Activated CD4-positive, alpha-beta T cell treated with anti-CD3 and anti-CD28 coated beads for 1 hour (primary cell): ENCODE measurements around the gene SLCO1A2.
"Not testable (repeated sequence)": the region's sequence is repeated elsewhere in the genome, so short reads cannot be mapped to it uniquely, and the experiment has no call there.

Experiments used
- DNase-seq: peaks from one replicate; pipeline ENCODE4 v3.0.0-alpha.2; 2020

SLCO1A2 gene, protein sequence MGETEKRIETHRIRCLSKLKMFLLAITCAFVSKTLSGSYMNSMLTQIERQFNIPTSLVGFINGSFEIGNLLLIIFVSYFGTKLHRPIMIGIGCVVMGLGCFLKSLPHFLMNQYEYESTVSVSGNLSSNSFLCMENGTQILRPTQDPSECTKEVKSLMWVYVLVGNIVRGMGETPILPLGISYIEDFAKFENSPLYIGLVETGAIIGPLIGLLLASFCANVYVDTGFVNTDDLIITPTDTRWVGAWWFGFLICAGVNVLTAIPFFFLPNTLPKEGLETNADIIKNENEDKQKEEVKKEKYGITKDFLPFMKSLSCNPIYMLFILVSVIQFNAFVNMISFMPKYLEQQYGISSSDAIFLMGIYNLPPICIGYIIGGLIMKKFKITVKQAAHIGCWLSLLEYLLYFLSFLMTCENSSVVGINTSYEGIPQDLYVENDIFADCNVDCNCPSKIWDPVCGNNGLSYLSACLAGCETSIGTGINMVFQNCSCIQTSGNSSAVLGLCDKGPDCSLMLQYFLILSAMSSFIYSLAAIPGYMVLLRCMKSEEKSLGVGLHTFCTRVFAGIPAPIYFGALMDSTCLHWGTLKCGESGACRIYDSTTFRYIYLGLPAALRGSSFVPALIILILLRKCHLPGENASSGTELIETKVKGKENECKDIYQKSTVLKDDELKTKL

DNA sequence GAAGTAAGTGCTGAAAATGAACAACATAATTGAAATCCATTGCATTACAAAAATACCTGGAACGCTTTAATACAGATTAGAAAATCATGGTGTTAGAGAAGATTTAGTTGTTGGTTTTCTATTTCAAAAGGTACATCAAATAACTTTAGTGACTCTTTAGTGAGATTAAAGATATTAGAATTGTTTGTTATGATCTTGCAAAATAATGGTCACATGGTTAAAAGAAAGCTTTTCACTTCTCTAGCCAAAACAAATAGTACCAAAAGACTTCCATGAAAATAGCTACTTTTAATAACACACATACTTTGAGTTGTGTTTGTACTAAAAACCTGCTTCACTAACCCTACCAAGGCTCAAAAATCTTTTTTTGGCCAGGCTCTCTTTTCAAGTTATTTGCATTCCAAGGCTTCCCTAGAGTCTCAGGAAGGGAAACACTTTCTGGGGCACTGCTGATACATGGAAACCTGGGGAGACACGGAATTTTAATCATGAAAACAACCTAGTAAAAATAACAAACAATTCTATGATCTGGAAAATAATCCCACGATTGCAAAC, at the start of gene SLCO1A2:
Gene SLCO1A2, minus strand, starts transcription at position 147 of the 555 bp plus-strand sequence. CDS start 270 bp downstream, outside the sequence.
- DNase-seq, result no peak

DNA sequence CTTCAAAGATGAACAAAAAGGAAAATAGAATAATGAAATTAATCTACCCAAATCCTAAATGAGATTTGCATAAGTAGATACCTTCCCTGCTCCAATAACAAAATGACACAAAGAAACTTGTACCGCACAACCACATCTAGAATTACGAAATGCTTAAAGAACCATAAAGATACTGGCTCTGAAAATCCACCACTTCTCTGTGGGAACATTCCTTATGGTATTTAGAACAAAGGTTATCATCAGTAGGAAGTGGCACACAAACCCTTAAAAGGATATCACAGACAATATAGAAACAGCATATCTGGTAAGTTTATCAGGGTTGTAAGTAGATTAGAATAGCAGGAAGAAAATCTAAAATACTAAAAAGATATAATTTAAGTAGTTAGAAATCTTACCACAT, 49.5 kb upstream of the SLCO1A2 start:
- no peak for DNase-seq

DNA sequence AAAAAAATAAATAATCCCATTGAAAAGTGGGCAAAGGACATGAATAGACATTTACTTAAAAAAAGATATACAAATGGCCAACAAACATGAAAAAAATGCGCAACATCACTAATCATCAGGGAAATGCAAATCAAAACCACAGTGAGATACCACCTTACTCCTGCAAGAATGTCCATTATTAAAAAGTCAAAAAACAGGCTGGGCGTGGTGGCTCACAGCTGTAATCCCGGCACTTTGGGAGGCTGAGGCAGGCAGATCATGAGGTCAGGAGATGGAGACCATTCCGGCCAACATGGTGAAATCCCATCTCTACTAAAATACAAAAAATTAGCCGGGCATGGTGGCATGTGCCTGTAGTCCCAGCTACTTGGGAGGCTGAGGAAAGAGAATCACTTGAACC, 46.6 kb upstream of the SLCO1A2 start:
- DNase-seq, result not testable (repeated sequence)

DNA sequence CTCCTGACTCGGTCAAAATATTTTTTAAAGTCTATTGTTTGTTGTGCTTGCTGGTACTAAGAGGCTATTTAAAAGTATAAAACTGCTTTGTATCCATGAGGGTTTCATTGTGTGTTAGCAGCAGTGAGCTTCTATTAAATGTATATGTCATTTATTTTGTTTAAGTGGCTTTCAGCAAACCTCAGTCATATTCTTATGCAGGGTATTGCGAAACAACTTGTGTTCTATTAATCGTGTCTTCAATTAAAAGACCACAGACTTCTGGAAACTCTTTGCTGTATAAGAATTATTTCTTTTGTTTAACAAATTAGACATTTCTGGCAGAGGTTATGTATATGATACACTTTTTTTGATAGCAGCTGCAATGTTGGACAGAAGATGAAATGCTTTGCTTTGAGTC, 44.5 kb upstream of the SLCO1A2 start:
- no peak for DNase-seq

DNA sequence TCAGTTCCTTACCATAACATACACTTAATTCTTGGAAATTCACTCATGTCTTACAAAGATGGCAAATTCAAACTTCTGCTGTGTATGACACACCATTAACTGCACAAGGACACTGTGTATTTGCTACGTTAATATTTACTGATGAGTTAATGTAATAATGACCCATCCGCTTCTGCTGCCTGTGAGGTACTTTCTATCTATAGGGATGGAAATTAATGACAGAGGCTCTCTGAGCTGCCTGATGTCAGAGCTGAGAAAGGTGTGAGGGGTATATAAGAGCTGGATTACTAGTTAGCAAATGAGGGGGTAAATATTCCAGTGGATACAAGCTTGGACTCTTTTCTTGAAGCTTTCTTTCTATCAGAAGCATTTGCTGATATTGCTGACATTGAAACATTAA, 37.9 kb upstream of the SLCO1A2 start, which contains the start of gene IAPP:
Gene IAPP, plus strand, starts transcription at position 301 of the 400 bp plus-strand sequence. CDS start 450 bp downstream, outside the sequence.
- DNase-seq, result no peak

DNA sequence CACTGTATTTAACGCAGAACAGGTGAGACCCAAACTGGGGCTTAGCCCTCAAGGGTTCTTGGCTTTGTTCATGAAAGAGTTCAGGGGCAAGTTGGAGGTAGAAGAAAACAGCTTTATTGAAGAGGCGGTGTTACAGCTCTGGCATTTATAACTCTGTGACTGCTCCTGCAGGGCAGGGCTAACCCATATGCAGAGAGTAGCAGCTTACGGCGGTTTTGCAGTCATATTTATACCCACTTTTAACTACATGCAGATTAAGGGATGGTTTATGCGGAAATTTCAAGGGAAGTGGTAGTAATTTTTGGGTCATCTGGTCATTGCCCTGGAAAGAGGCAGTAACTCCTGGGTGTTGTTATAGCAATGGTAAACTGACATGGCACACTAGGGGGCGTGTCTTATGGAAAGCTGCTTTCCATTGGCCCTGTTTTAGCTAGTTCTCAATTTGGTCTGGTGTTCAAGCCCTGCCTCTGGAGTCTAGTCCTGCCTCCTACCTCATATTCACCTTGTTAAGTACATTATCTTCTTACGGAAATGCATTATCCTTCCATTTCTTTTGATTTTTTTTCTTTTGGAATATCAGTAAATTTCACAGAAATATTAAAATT, 36.2 kb upstream of the SLCO1A2 start:
- no peak for DNase-seq

DNA sequence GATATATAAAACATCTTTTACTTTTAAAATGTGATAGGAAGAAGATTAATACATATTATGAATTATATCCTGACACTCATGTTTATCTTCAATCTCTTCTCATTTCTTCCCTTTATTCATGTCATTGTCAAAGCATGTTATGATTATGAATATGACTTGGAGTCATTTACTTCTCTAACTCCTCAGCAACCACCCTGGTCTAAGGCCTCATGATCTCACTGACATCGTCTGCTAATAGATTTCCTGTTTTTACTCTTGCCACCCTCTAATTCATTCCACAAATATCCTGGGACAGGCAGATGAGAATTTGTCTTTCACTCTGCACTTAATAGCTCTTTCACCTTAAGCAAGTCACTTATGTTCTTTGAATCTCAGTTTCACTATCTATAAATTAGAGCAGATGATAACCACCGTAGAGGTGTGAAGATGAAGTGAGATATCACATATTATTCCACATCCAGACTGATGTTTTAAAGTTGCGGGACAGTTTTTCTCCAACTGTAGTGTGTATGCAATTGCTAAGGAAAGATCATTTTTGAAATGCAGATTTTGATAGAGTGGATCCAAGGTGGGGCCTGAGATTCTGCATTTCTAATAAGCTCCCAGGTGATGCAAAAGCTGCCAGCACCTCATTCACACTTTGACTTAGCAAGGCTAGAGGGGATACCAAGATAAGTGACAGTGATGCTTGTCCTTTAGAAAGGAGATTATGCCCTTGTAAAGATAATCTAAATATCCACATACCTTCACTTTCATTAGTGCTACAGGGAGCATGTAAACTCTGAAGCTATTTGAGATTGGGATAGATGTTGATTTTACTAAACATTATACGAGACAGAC, 34.6 kb upstream of the SLCO1A2 start:
- DNase-seq, result no peak

DNA sequence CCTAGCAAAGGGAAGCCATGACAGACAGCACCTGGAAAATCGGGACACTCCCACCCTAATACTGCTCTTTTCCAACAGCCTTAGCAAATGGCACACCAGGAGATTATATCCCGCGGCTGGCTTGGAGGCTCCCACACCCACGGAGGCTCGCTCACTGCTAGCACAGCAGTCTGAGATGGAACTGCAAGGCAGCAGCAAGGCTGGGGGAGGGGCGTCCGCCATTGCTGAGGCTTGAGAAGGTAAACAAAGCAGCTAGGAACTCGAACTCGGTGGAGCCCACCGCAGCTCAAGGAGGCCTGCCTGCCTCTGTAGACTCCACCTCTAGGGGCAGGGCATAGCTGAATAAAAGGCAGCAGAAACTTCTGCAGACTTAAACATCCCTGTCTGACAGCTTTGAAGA, 25.9 kb upstream of the SLCO1A2 start:
- not testable (repeated sequence) for DNase-seq

DNA sequence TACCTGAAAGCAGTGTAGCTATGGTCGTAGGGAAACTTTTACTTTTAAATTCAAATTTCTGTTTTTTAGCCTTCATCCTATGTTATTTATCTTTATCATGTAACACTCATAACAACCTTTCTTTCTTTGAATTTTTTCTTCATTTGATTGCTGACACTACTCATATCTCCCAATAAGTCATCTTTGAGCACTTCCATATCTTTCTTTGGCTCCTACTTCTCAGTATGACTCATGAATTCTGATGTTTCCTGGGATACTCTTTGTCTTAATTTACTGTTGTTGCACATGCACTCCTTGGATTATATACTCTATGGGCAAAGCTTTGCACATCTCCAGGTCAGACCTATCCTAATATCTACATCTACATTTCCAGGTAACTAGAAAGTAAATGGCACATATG, 19.9 kb upstream of the SLCO1A2 start:
- DNase-seq, result no peak

DNA sequence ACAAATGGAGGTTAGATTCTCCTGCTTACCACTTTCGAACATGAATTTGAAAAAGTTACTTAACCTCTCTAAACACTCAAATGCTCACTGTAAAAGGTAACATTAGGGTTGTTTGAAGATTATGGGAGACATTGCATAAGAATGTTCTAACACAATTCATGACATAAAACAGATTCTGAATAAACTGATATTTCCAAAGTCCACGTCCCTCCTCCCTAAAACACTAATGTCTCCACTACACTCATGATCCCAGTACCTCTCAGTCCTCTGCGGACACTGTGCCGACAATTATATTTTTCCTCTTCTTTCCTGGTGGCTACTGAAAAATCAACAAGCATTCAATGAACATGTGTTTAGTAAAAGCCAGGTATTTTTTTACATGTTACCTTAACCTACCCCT, 19.2 kb upstream of the SLCO1A2 start:
- DNase-seq, result no peak

DNA sequence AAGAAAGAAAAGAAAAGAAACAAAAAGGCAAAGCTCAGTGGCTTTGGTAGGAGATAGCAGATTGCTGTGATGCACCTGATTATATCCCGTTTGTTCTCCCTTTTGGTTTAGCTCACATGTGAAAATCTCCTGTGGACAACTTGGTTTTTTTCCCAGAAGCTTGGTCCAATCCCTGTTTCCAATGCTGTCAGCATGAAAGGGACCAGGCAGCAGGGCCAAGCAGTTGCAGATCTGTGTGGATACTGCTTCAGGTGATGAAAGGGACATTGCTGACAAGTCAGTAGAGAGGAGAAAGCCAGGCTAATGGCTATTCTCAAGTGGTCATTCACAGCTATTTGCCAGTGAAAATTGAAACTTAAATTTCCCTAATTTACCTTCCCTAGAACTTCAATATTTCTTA, 18.8 kb upstream of the SLCO1A2 start:
- DNase-seq, result no peak

DNA sequence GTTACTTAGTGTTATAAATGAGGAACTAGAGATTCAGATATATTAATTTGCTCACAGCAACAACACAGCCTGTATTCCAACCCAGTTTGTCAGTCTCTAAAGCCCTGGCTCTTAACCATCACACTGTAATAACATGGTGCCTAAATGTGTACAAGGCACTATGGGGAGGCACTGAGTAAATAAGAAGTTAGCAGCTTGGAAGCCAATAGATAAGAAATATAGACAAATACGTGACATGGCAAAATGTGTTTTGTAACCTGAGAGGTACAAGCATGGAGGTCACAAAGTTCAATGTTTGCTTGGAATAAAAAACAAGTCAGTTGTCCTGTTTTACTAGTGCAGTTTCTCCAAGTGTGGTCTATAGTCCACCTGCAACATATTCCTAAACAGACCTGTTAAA, 16.3 kb upstream of the SLCO1A2 start:
- DNase-seq, result no peak

DNA sequence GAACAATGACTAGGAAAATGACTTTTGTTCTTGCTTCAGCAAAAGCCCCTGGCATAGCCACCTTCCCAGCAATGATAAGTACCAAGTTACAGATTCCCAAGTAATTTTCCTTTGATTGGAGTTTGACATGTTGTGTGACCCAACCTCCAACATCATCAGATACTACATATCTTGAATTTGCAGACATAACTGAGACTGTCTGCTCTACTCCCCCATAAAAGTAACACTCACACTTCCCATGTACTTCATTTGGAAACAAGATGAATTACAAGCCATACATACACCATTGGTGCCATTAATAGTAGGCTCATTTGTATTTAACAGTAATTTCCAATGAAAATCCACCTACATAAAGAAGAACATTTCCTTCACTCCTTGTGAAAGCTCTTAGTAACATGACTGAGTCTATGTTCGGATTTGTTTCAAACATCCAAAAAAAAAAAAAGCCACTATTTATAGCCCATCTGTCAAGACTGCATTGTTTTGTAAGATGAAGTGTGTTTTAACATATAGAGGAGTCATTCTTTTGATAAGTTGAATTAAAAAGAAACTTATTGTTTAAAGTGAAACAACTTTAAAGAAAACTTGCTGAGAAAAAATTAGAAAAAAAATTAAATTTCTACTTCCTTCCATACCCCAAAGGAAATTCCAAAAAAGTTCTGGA, 12.0 kb upstream of the SLCO1A2 start:
- DNase-seq, result no peak

DNA sequence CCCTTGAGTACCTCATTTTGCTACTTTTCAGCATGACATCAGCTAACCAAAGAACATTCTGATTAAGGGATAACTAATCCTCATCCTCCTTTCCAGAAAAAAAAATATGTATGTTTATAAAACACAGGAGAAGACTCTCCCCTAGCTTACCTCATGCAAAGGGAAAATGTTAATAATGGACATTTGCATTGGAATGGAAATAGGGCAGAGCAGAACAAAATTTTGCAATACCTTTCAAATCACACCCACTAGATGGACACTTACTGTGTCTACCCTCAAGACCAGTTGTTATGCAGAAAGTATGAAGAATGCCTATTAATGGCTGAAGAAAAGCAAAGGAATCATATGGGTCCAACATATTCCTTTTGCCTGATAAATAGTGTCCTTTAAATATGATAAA, 8.9 kb upstream of the SLCO1A2 start:
- no peak for DNase-seq

DNA sequence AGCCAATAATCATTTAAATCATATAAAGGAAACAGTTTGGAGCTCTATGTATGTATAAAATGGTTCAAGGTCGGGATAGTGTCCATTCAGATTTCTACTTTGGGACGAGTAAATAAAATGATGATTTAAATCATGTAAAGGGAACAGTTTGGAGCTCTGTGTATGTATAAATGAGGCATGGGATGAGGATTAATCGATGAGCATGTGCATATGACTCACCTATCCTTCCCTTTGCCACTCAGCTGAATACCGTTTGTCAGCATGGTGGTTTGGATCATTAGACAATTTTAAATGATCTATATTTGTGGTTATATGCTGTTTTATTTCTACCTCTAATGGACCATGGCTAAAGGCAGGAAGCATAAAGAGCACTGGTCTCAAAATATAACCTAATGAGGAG, 7.1 kb upstream of the SLCO1A2 start:
- DNase-seq, result no peak

DNA sequence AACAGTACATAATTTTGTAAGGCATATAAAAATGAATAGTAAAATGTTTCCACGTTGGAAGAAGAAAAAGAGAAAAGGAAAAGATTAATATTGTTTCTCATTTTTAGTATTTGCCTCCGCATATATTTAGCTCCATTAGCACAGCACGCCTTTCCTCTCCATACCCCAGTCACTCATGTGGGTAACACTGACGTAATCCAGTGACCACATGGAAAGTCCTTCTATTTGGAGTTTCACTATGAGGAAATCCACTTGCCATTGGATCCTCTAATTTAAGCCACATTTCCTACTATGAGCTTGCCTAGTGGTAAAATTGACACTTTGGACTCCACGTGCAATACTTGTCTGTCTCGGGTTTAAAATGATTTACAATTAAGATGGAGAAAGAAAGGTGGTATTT, 5.7 kb upstream of the SLCO1A2 start:
- DNase-seq, result no peak

DNA sequence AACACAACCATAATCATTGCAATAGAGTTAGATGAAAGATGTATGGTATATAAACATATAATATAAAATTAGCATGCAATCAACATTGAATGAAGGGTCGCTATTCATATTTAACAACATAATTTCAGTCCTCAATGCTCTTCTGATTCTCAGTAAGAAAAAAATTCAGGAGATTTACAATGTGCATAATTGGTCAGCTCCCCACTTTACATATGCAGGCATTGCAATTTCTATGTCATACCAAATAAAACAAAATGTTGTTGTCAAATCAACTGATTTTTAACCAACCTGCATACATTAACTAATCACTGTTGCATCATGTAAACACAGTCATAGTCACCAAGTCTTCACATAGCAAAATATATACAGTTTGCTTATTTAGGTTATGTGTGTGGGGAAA, 5.2 kb upstream of the SLCO1A2 start:
- no peak for DNase-seq

DNA sequence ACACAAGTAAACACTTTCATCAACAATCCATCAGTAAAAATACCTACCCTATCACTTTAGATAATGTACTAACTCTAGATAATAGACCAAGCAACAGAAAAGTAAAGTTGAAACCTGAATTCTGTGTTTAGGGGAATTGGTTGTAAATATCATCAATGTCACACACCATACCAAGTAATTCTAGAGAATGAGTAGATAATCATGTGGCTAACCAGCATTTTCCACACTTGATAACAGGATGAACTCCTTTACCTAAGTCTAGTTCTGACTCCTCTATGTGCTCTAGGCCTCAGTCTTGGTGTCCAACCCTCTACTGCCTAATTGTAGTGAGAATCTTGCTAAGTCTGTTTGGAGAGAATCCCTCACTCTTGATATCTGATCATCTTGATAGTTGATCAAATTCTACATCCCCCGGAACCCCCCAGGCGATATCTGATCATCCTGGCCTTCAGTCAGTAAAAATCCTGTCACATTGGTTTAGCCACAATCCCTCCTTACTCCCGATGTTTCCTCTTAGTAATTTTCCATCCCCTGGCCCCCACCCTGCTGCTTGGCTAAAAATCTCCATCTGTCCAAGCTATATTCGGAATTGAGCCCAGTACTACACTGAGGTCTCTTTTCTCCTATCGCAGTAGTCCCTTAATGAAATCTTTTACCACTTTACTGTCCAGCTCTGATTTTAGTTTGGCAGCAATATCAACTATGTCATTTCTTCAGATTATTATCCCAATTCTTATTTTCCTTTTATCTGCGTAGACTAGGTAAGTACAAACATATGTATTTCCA, 3.4 kb upstream of the SLCO1A2 start:
- no peak for DNase-seq

DNA sequence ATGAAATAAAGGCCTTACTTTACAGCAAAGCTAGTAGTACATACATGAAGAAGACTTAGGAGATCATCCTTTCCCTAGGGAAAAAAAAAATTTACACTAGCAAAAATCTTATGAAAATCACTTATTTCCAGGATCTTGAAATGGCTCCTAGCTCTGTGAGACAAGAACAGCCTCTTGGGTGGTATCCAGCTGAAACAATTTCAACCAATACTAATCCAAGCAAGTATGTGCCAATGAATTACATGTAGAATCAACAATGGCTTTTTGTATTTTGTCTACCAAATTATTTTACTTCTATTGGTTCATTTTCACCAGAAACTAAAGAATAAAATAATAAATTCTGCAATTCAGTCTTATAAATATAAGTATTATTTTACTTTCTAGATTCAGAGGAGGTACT, 2.7 kb upstream of the SLCO1A2 start:
- DNase-seq, result no peak

DNA sequence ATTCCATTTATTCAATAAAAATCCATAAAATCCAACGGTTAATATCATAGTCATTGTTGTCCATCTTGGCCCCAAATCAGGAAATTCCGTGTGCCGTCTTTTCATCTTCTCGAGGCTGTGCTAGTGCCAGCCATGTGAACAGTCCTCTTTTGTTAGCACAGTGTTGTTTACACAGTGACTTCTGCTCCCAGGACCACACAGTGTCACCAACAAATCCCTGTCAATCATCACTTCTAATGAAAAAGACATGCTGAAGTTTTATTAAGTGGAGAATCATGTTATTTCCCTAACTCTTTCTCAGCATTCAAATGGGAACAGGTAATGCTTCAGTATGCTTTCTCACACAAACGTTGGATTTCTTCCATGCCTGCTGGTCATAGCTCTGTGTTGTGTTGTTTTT, 1.9 kb upstream of the SLCO1A2 start:
- DNase-seq, result no peak

DNA sequence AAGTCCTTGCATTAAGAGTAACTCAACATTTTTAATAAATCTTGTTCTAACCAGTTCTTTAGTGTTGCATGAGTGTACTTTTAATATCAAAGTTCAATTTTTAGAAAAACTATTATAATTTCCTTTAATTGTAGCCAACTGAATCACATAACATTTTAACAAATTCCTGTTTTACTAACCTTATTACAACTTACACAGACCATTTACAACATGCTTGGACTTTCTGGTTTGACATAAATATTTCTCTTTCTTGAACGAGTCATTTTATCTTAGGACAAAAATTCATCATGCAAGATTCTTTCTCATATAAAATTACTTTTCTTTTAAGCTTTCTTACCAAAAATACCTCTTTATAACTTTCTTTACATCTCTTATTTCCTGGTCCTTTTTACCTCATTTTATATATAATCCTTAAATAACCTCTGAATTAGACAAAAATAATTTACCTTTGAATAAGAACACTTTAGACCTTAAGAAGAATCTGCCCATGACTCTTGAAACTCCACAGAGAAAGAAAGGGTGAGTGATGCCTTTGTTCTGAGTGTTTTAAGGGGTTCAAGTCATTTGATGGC, 3.9 kb downstream of the SLCO1A2 start:
- DNase-seq, result no peak
